ENCODE results near the gene EVI5.
"Not testable (repeated sequence)": the region's sequence is repeated elsewhere in the genome, so short reads cannot be mapped to it uniquely, and the experiment has no call there.

Gene EVI5

DNA sequence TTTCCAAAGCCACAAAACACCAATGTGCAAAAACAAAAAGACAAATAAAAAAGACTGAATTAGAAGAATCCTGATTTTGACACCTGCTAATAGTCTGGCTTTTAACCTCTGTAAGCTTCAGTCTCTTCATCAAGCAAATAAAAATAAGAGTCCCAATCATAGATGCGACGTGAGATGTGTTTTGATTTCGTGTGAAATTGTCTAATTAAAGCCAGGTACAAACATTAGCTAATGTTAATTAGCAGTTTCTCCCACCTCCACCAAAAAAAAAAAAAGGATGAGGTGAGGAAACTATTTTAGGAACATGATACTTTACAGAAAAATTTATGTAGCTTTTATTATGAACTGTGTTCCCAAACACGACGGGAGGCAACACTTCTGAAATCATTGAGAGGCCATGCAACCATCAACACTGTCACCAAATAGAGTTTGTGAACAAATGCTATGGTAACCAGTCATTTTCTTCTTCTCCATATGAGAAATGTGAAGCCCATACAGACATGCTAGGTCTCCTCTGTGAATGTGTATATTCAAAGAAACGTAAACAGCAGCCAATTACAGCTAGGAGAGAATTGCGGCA is 6.7 kb upstream of the EVI5 start:
- DNase-seq (ENCODE audit: low spot score) = no peak

DNA sequence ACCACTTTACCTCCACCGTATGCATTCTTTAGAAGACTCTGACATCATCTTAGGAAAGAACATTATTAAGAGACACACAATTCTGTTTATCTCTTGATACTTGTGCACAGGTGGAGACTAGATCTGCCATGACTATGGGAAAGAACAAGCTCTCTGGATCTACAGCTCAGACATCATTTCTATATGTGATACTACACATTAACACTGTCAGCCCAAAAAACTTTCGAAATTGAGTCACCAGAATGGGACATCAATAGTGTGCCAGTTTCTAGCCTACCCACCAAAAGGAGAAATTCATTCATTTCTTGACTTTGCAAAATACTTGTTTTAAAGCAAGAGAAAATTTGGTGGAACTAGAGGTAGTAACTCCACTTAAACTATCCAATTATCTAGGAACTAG is 6.0 kb upstream of the EVI5 start:
- no peak for DNase-seq (ENCODE audit: low spot score)

DNA sequence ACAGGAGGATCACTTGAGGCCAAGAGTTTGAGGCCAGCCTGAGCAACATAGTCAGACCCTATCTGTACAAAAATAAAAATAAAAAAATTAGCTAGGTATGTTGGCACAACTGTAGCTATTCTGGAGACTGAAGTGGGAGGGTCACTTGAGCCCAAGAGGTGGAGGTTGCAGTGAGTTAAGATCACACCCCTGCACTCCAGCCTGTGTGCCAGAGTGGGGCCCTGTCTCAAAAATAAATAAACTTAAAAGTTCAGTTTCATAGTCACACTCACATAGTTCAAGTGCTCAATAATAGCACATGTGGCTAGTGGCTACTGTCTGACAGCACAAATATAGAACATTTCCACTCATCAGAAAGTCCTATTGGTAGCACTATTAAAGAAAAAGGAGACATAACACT is 5.2 kb upstream of the EVI5 start:
- no peak for DNase-seq (ENCODE audit: low spot score)

DNA sequence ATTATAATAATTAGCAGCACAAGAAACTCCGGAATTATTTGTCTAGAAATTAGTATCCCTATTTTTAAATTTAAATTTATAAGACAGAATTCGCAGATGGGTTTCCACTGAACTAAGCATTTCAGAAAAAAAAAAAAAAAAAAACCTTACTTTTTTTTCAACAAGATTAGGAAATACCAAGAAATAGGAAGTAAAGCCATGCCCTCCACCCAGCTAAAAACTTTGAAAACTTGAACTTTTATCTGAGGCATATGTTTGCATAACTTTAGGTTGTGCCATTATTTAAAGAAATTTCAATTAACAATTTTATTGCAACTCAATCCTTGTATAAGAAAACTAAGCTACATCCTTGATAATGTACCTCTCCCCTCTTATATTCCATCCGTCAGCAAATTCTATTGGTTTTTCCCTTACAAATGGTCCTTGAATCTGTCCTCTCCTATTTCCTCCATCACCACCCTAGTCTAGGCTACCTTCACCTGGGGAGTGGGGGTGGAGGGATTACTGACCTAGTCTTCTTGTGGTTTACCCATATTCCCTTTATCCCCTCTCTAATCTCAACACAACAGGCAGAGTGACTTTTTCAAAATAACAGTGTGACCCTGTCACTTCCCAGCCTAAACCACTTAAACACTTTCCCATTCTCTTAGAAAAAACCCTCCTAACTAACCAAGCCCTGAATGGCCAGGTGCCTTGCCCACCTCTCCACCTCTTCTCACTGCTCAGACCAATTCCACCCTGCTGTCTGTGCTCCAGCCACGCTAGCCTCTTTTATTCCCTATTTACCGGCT is 1.4 kb upstream of the EVI5 start:
- DNase-seq (ENCODE audit: low spot score) = no peak

DNA sequence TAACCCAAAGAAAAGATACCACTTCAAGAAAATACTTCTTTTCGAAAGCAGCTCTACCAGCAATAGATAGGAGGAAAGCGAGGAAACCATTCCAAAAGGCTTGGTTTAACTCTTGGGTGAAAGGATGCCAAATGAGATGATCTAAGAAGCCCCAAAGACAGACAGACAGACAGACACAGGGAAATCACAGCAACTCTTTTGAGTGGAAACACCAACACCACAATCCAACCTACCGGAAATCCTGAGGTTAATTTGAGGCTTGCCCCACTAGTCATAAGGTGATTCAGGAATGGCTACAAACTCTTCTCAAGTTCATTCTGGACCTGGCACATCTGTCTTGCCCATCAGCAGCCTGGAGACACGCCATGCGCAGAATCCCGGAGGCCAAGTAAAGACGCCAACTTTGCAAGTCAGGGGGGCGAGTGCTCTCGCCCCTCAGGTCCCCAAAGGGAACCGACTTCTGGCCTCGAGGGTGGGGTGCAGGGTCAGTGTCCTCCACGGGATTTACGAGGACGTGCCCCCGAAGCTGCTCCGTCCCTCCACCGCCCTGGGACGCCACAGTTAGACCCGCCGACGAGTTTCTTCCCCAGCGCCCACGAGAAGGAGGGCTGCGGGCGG is 778 bp downstream of the EVI5 start:
- peak; percentile 84 for DNase-seq (ENCODE audit: low spot score)

GRCh38 chr1:92783550-92783949 is 1.4 kb downstream of the EVI5 start:
- DNase-seq (ENCODE audit: low spot score) = peak; percentile 43

GRCh38 chr1:92778376-92778775 is 6.5 kb downstream of the EVI5 start:
- no peak for DNase-seq (ENCODE audit: low spot score)

DNA sequence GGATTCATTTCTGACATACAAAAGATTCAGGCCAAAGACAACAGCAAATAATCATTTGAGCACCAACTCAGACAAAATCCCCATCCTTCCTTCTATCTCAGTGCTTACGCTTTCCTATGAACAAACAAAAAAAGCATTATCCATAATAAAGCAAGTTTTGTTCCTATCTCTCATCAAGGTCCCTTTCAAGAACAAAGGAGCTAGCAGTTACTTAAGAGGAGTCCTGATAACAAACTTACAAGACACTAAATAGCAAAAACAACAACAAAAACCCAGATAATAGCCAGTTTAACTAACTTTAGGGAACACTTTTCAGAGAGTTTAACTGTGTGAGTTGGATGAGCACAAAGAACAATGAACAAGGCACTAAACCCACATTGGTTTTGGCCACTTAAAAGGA is 10.5 kb downstream of the EVI5 start:
- no peak for DNase-seq (ENCODE audit: low spot score)

- DNase-seq (ENCODE audit: low spot score) = not testable (repeated sequence)
These were observed 11.2 kb downstream of the EVI5 start for GRCh38 chr1:92773749-92774148.

- DNase-seq (ENCODE audit: low spot score) = no peak
These were observed 15.1 kb downstream of the EVI5 start for GRCh38 chr1:92769856-92770255.

DNA sequence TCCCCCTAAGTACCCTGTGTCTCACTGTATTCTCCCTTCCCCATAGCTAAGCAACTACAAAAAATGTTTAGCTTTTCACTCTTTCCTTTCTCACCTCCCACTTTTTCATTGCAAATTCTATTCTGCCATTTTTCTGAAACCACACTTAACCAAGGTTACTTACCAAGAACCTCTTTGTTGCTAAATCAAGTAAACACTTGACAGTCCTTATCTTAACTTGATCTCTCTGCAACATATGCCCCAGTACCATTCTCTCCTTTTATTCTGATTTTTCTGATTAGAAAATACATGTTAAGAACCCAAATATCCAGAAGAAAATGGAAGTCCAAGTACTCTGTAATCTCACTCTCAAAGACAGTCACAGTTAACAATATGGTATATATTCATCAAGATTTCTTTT is 16.0 kb downstream of the EVI5 start:
- DNase-seq (ENCODE audit: low spot score) = no peak

DNA sequence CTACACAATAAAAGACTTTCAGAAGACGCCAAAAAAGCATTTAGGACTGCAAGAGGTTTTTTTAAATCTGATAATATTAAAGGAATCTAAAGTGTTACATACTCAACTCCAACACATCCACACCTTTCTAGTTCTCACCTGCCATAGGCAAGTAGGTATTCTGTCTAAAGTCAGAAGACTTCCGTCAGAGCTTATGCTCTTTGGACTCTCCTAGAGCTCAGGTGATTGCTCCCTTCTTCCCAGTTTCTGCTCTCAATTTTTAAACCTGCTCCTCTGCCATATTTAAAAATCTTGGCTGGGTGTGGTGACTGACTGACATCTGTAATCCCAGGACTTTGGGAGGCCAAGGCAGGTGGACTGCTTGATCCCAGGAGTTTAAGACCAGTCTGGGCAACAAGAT is 16.6 kb downstream of the EVI5 start:
- no peak for DNase-seq (ENCODE audit: low spot score)

DNA sequence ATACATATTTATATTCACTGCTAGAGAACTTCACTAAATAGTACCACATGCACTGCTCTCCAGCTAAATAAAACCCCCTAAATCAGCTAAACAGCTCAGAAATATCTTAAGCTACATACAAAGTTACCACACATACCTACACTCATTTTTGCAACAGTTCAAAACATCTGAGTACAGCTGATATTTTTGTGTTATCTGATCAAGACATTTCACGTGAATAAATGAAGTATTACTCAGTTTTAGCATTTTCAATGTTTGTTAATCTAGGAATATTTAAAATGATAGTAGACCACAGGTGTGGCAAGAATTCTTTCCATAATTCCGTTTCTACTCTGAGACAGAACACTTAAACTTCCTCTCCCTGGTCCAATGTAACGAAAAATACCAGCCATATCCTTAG is 20.8 kb downstream of the EVI5 start:
- DNase-seq (ENCODE audit: low spot score) = no peak

DNA sequence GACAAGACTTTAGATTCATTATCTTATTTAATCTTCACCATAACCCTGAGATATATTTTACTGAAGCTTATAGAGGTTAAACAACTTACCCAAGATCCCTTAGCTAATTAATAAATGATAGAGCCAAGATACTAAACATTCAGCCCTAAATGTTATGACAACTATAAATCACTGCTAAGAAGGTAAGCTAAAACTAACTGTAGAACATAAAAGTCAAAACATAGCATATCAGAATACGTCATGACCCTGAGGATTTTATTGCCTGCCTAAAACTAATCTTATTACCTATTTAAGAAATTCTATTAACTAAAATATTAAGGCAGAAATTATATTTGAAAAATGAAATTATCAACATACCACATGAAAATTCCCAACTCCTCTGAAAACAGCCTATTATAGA is 22.6 kb downstream of the EVI5 start:
- no peak for DNase-seq (ENCODE audit: low spot score)

DNA sequence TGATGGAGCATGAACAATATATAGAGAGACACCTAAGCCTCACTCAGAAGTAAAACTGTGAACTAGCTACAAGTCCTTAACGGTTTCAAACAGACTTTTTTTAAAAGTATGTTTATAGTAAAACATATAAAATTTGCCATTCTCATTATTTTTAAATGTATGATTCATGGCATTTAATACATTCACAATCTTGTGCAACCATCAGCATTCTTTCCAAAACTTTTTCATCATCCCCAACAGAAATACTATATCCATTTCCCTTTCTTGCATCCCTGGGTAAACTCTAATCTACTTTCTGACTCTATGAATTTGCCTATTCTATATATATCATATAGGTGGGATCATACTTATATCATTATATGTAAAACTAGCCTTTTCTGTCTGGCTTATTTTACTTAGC is 25.5 kb downstream of the EVI5 start:
- no peak for DNase-seq (ENCODE audit: low spot score)

- DNase-seq (ENCODE audit: low spot score) = no peak
These were observed 28.4 kb downstream of the EVI5 start for GRCh38 chr1:92756537-92756936.

DNA sequence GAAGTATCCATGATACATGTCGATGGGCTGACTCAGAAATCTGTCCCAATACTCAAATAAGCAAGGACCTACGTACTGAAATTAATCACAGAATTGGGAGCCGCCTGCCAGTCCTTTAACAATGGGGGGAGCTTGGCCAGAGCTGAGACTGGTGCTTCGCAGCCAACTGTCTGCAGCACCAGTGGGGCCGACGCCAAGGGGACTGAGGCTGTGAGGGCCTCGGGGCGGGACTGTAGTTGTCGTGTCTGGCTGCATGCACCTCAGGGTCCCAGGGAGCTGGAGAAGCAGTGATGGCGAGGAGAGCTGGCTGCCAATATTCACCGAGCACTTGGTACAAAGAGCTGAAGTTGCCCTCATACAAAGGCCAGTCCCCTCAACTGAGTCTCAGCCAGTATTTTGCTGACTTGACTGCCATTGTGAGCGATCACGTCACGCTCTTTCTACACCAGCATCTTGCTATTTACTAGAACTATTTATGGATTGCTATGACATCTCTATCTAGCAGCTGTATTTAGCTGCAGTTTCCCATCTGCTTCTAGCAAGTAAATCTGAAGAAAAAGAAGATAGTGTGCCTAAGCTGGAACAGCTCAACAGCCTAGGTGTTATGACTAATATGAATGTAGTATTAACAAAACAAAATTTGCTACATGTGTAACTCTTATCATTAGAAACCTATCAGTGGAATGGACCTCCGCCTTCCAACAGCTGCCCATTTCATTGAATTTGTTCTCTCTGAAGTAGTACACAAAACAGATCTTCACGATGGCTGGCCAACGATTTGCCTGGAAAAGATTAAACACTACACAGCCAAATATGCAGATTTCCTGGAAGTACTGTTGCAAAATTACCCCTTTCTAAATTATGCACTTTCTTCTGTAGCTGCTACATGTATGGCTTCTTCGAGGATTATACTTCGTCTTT is 29.1 kb downstream of the EVI5 start:
- no peak for DNase-seq (ENCODE audit: low spot score)

- DNase-seq (ENCODE audit: low spot score) = no peak
These were observed 30.2 kb downstream of the EVI5 start for GRCh38 chr1:92754719-92755050.

GRCh38 chr1:92754000-92754718 is 30.7 kb downstream of the EVI5 start:
- DNase-seq (ENCODE audit: low spot score) = peak; percentile 32

- no peak for DNase-seq (ENCODE audit: low spot score)
These were observed 32.2 kb downstream of the EVI5 start for GRCh38 chr1:92752719-92753118.

- DNase-seq (ENCODE audit: low spot score) = peak; percentile 65
These were observed 35.8 kb downstream of the EVI5 start for GRCh38 chr1:92749024-92749634.

DNA sequence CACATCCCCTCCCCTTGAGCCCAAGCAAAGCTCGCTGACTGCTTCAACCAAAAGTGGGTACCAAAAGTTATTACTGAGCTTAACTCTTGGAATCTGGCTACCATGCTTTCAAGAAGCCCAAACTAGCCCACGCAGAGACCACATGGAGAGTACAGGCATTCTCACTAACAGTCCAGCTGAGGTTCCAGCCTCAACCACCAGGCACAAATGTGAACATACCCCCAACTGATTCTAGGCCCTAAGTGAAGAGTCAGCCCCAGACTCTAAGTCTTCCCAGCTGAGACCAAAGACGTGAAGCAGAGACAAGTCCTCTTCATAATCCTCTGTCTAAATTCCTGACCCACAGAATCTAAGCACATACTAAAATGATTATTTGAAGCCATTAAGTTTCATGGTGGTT is 36.8 kb downstream of the EVI5 start:
- no peak for DNase-seq (ENCODE audit: low spot score)
